ENCODE measurements around the gene WASHC3. TPM values are rescaled to one million over a fixed set of nuclear protein-coding genes. Genes with fewer than 3 reads are reported as not detected.
"Not testable (repeated sequence)": the region's sequence is repeated elsewhere in the genome, so short reads cannot be mapped to it uniquely, and the experiment has no call there.

The WASHC3 gene
- polyA plus RNA-seq, 4 donors: 25.7 to 40.2 (median 31.0) TPM

- H3K9me3 ChIP-seq (ENCODE audit: control insufficient read depth in 2 of 2, insufficient read depth in 1 of 2, low read depth in 1 of 2, low read length in 1 of 2); DNase-seq; H3K27ac ChIP-seq (ENCODE audit: low read depth in 1 of 3, low read length in 2 of 3); FAIRE-seq; H3K4me3 ChIP-seq (ENCODE audit: low read depth in 1 of 3, low read length in 3 of 3); H3K4me1 ChIP-seq (ENCODE audit: control insufficient read depth in 3 of 3, insufficient read depth in 2 of 3, low read depth in 1 of 3, low read length in 2 of 3); H3K27me3 ChIP-seq (ENCODE audit: control insufficient read depth in 3 of 3, insufficient read depth in 3 of 3, low read length in 3 of 3): not testable (repeated sequence)
- WGBS, 3 donors: 98 to 99% (median 98%) methylated on average over 5 of the region's 5 CpGs
- H3K36me3 ChIP-seq (ENCODE audit: control insufficient read depth in 3 of 3, insufficient read depth in 2 of 3, low read depth in 1 of 3, low read length in 3 of 3): peaks cover 0 to 12% (median 4%) of the 10 kb centered on the region in 3 donors
These were observed 43.2 kb downstream of the WASHC3 start for GRCh38 chr12:102018607-102019006.

- H3K4me3 ChIP-seq (ENCODE audit: low read depth in 1 of 3, low read length in 3 of 3): no peak overlapping the region
- FAIRE-seq: no peak
- no peak overlapping the region for H3K27ac ChIP-seq (ENCODE audit: low read depth in 1 of 3, low read length in 2 of 3)
- no peaks in the 10 kb centered on the region for H3K9me3 ChIP-seq (ENCODE audit: control insufficient read depth in 2 of 2, insufficient read depth in 1 of 2, low read depth in 1 of 2, low read length in 1 of 2)
- H3K27me3 ChIP-seq (ENCODE audit: control insufficient read depth in 3 of 3, insufficient read depth in 3 of 3, low read length in 3 of 3): no peaks in the 10 kb centered on the region
- 84 to 92% (median 89%) methylated on average over 1 of the region's 1 CpG for WGBS, 3 donors
- no peaks in the 10 kb centered on the region for H3K4me1 ChIP-seq (ENCODE audit: control insufficient read depth in 3 of 3, insufficient read depth in 2 of 3, low read depth in 1 of 3, low read length in 2 of 3)
- peaks cover 0 to 15% (median 2%) of the 10 kb centered on the region in 3 donors for H3K36me3 ChIP-seq (ENCODE audit: control insufficient read depth in 3 of 3, insufficient read depth in 2 of 3, low read depth in 1 of 3, low read length in 3 of 3)
- DNase-seq: no peak
These were observed 45.3 kb downstream of the WASHC3 start for GRCh38 chr12:102016472-102016871.

- FAIRE-seq: no peak
- no peaks in the 10 kb centered on the region for H3K9me3 ChIP-seq (ENCODE audit: control insufficient read depth in 2 of 2, insufficient read depth in 1 of 2, low read depth in 1 of 2, low read length in 1 of 2)
- peaks cover 0 to 7% (median 0%) of the 10 kb centered on the region in 3 donors for H3K36me3 ChIP-seq (ENCODE audit: control insufficient read depth in 3 of 3, insufficient read depth in 2 of 3, low read depth in 1 of 3, low read length in 3 of 3)
- no peak overlapping the region for H3K27ac ChIP-seq (ENCODE audit: low read depth in 1 of 3, low read length in 2 of 3)
- WGBS, 3 donors: 79 to 90% (median 88%) methylated on average over 8 of the region's 8 CpGs
- DNase-seq: no peak
- no peaks in the 10 kb centered on the region for H3K4me1 ChIP-seq (ENCODE audit: control insufficient read depth in 3 of 3, insufficient read depth in 2 of 3, low read depth in 1 of 3, low read length in 2 of 3)
- no peaks in the 10 kb centered on the region for H3K27me3 ChIP-seq (ENCODE audit: control insufficient read depth in 3 of 3, insufficient read depth in 3 of 3, low read length in 3 of 3)
- no peak overlapping the region for H3K4me3 ChIP-seq (ENCODE audit: low read depth in 1 of 3, low read length in 3 of 3)
These were observed 51.4 kb downstream of the WASHC3 start for GRCh38 chr12:102010265-102010994.

- no peaks in the 10 kb centered on the region for H3K9me3 ChIP-seq (ENCODE audit: control insufficient read depth in 2 of 2, insufficient read depth in 1 of 2, low read depth in 1 of 2, low read length in 1 of 2)
- no peak for FAIRE-seq
- no peak overlapping the region for H3K4me3 ChIP-seq (ENCODE audit: low read depth in 1 of 3, low read length in 3 of 3)
- H3K27ac ChIP-seq (ENCODE audit: low read depth in 1 of 3, low read length in 2 of 3): no peak overlapping the region
- WGBS, 3 donors: 96 to 99% (median 96%) methylated on average over 3 of the region's 3 CpGs
- H3K4me1 ChIP-seq (ENCODE audit: control insufficient read depth in 3 of 3, insufficient read depth in 2 of 3, low read depth in 1 of 3, low read length in 2 of 3): no peaks in the 10 kb centered on the region
- peaks cover 0 to 3% (median 0%) of the 10 kb centered on the region in 3 donors for H3K36me3 ChIP-seq (ENCODE audit: control insufficient read depth in 3 of 3, insufficient read depth in 2 of 3, low read depth in 1 of 3, low read length in 3 of 3)
- no peak for DNase-seq
- no peaks in the 10 kb centered on the region for H3K27me3 ChIP-seq (ENCODE audit: control insufficient read depth in 3 of 3, insufficient read depth in 3 of 3, low read length in 3 of 3)
These were observed 52.0 kb downstream of the WASHC3 start for GRCh38 chr12:102009796-102010195.

GRCh38 chr12:102008615-102009126 is 53.1 kb downstream of the WASHC3 start:
- H3K9me3 ChIP-seq (ENCODE audit: control insufficient read depth in 2 of 2, insufficient read depth in 1 of 2, low read depth in 1 of 2, low read length in 1 of 2): no peaks in the 10 kb centered on the region
- WGBS, 3 donors: 90 to 96% (median 91%) methylated on average over 1 of the region's 1 CpG
- no peak for DNase-seq
- peaks cover 0 to 3% (median 0%) of the 10 kb centered on the region in 3 donors for H3K36me3 ChIP-seq (ENCODE audit: control insufficient read depth in 3 of 3, insufficient read depth in 2 of 3, low read depth in 1 of 3, low read length in 3 of 3)
- no peak overlapping the region for H3K4me3 ChIP-seq (ENCODE audit: low read depth in 1 of 3, low read length in 3 of 3)
- H3K27me3 ChIP-seq (ENCODE audit: control insufficient read depth in 3 of 3, insufficient read depth in 3 of 3, low read length in 3 of 3): no peaks in the 10 kb centered on the region
- no peaks in the 10 kb centered on the region for H3K4me1 ChIP-seq (ENCODE audit: control insufficient read depth in 3 of 3, insufficient read depth in 2 of 3, low read depth in 1 of 3, low read length in 2 of 3)
- FAIRE-seq: no peak
- H3K27ac ChIP-seq (ENCODE audit: low read depth in 1 of 3, low read length in 2 of 3): no peak overlapping the region

GRCh38 chr12:102005256-102005655 is 56.5 kb downstream of the WASHC3 start:
- H3K36me3 ChIP-seq (ENCODE audit: control insufficient read depth in 3 of 3, insufficient read depth in 2 of 3, low read depth in 1 of 3, low read length in 3 of 3): no peaks in the 10 kb centered on the region
- no peaks in the 10 kb centered on the region for H3K27me3 ChIP-seq (ENCODE audit: control insufficient read depth in 3 of 3, insufficient read depth in 3 of 3, low read length in 3 of 3)
- no peaks in the 10 kb centered on the region for H3K9me3 ChIP-seq (ENCODE audit: control insufficient read depth in 2 of 2, insufficient read depth in 1 of 2, low read depth in 1 of 2, low read length in 1 of 2)
- no peak overlapping the region for H3K27ac ChIP-seq (ENCODE audit: low read depth in 1 of 3, low read length in 2 of 3)
- DNase-seq (no peak), FAIRE-seq (no peak)
- 85 to 89% (median 88%) methylated on average over 5 of the region's 5 CpGs for WGBS, 3 donors
- no peak overlapping the region for H3K4me3 ChIP-seq (ENCODE audit: low read depth in 1 of 3, low read length in 3 of 3)
- no peaks in the 10 kb centered on the region for H3K4me1 ChIP-seq (ENCODE audit: control insufficient read depth in 3 of 3, insufficient read depth in 2 of 3, low read depth in 1 of 3, low read length in 2 of 3)

- no peak for FAIRE-seq
- H3K27me3 ChIP-seq (ENCODE audit: control insufficient read depth in 3 of 3, insufficient read depth in 3 of 3, low read length in 3 of 3): no peaks in the 10 kb centered on the region
- WGBS, 3 donors: 87 to 91% (median 87%) methylated on average over 5 of the region's 5 CpGs
These were observed 64.7 kb downstream of the WASHC3 start for GRCh38 chr12:101997102-101997501.

GRCh38 chr12:101995684-101996083 is 66.1 kb downstream of the WASHC3 start:
- whole genome bisulfite sequencing, 3 donors: 54 to 67% (median 57%) methylated on average over 4 of the region's 4 CpGs
- H3K9me3 ChIP-seq (ENCODE audit: control insufficient read depth in 2 of 2, insufficient read depth in 1 of 2, low read depth in 1 of 2, low read length in 1 of 2): no peaks in the 10 kb centered on the region
- DNase-seq (no peak), FAIRE-seq (no peak)
- no peaks in the 10 kb centered on the region for H3K36me3 ChIP-seq (ENCODE audit: control insufficient read depth in 3 of 3, insufficient read depth in 2 of 3, low read depth in 1 of 3, low read length in 3 of 3)
- H3K27me3 ChIP-seq (ENCODE audit: control insufficient read depth in 3 of 3, insufficient read depth in 3 of 3, low read length in 3 of 3): no peaks in the 10 kb centered on the region
- no peak overlapping the region for H3K27ac ChIP-seq (ENCODE audit: low read depth in 1 of 3, low read length in 2 of 3)
- H3K4me3 ChIP-seq (ENCODE audit: low read depth in 1 of 3, low read length in 3 of 3): no peak overlapping the region
- H3K4me1 ChIP-seq (ENCODE audit: control insufficient read depth in 3 of 3, insufficient read depth in 2 of 3, low read depth in 1 of 3, low read length in 2 of 3): no peaks in the 10 kb centered on the region

More at GRCh38 chr12:101997102-101997501, 64.7 kb downstream of the WASHC3 start:
- Histone ChIP-seq H3K9me3 (ENCODE audit: control insufficient read depth in 2 of 2, insufficient read depth in 1 of 2, low read depth in 1 of 2, low read length in 1 of 2) (no peaks in the 10 kb centered on the region), H3K4me3 (ENCODE audit: low read depth in 1 of 3, low read length in 3 of 3) (no peak overlapping the region), H3K27ac (ENCODE audit: low read depth in 1 of 3, low read length in 2 of 3) (no peak overlapping the region), H3K4me1 (ENCODE audit: control insufficient read depth in 3 of 3, insufficient read depth in 2 of 3, low read depth in 1 of 3, low read length in 2 of 3) (no peaks in the 10 kb centered on the region), H3K36me3 (ENCODE audit: control insufficient read depth in 3 of 3, insufficient read depth in 2 of 3, low read depth in 1 of 3, low read length in 3 of 3) (no peaks in the 10 kb centered on the region)
- DNase-seq: no peak

Data from small intestine (tissue), 7 donors.